ENCODE measurements around the gene ZNF280B.

ZNF280B gene

GRCh38 chr22:22508274-22509176 is at the start of gene ZNF280B:
Gene ZNF280B (minus strand): TSS chr22:22508742. CDS start chr22:22489398, 19,344 bp downstream.
- DNase-seq, result peak; percentile 58 to 73

DNA sequence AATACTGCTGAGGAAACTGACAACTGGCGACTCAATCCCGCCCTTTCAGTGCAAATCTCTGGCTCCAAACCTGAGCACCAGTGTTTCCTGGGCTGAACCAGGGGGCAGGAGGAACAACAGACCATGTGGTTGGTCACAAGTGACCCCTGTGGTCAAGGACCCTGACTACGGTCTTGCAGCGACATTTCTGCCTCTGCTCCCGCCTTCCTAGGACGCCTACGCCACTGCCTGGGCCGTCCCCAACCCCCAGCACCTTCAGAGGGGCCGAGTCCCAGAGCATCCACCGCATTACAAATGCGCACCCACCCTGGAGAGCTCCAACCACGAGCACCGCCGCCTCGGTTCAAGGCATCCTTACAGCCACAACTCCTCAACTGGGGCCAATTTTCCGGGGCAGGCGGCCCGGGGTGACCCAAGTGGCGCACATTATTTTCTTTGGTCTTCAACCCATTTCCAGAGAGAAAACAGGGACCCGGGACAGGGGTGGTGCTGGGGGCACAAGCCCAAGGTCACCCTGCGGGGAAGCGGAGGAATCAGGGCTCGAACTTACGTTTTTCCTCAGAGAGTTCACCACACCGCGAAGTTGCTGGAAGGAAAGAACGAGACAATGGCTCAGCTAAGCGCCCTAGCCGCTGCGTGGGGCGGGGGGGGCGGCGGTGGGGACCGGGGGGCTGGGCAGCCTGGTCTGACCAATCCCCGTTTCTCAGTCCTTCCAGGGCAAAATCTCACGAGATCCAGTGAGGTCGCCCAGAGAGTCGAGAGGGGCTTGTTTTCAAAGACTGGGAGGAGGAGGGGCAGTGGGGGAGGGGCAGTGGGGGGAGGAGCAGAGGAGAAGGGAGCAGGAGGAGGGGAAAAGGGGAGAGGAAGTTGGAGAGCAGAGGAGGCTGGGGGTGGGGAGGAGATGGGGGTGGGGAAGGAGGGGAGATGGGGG is 48.7 kb upstream of the ZNF280B start:
- DNase-seq, result no peak

DNA sequence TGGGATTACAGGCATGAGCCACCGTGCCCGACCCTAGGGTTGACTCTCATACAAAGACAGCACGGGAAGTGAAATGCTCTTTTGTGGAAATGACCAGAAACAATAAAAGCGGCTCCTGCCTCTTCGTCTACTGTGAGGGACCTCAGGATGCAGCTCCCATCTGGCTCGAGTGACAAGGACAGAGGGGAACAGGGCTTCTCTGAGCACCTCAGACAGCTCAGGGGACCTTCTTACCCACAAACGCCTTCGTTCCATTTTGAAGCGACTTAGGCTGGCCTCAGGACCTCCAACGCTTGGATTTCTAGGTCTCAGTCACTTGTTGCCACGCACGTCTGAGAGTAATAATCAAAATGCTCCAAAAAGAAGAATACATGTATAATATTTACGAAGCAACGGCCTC is 48.0 kb upstream of the ZNF280B start:
- DNase-seq, result no peak

GRCh38 chr22:22555596-22555995 is 47.1 kb upstream of the ZNF280B start:
- no peak for DNase-seq

DNA sequence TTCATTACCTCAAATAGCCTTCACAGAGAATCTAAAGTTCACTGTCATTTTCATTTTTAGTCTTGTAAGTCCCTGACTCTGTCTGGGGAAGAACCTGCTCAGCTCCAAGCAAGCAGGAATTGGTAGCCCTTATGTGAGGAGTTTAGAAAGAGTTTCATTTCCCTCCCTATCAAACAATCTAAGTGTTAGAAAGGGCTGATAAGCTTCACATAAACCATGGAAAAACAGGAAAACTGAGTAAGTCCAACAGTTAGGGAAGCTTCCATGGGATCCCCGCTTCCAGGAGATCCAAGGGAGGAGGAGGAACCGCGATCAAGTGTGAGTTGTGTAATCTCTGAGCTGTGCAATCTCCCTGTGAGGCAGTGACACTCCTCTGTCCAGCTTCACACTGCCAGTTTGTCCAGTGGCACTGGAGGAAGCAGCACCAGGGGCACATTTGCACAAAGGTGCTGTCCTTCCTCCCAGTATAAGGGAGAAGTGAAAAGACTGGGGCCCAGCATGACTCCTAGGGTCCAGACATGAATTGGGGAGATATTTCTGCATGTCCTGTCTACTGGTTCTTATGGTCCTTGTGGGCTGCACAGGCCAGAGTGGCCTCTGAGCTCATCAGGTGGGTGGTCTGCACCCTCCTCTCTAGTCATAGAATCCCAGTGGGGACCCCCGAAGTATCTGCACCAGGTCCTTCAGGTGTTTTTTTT is 46.2 kb upstream of the ZNF280B start:
- DNase-seq, result no peak

DNA sequence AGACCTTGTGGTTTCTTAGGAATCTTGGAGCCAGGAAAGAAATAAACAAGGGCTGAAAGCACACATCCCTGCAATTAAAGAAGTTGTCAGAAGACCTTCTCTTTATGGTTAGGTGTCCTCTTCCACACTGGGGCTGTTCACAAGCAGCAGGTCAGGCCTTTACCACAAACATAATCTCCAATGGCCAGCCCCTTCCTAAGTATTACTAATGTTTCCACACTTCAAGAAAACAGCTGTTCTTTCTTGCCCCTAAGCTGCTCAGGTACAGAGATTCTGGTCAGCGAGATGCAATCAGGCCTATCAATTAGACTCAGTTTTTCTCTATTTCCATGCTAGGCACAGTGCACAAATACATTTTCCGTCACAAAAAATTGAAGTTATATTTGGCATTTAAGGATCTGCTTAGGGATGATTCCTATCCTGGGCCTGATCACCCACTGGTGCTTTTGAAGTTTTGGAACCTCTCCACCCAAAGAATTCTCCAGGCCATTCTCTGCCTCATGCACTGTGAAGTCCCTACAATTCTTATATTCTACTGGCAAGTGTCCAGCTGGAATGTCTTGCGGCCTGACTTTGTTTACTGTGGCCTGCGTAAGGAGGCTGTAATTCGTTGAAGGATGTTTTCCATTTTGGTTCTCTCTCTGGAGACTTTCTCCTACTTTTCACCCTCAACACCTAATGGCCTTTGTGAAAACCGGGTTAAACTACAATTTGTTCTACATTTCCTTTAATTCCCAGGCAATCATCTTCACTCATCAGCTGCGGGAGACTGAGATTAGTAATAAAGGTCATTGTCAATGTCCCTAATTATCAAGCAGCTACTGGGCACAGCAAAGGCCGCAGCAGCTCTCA is 45.4 kb upstream of the ZNF280B start:
- no peak for DNase-seq

GRCh38 chr22:22553141-22553540 is 44.6 kb upstream of the ZNF280B start:
- DNase-seq, result no peak

DNA sequence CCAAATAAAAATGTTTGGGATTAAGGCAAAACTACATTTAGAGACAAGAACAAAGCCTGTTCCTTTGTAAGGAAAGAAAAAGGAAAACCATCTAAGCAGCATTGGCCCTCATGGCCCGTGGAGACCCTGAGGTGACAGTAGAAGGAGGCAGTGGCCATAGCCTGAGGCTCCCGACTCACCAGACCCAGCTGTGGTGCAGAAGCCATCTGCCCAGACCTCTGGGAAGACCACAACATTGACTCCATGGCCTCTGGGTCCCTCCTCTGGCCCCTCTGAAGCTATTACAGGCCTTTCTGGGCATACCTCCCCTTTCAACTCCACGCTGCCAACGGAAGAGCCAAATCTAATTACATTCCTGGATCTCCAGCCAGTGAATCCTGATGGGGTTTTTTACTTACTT is 44.1 kb upstream of the ZNF280B start:
- peak; percentile 1 to 8 for DNase-seq

GRCh38 chr22:22550789-22551434 is 42.4 kb upstream of the ZNF280B start:
- no peak for DNase-seq

DNA sequence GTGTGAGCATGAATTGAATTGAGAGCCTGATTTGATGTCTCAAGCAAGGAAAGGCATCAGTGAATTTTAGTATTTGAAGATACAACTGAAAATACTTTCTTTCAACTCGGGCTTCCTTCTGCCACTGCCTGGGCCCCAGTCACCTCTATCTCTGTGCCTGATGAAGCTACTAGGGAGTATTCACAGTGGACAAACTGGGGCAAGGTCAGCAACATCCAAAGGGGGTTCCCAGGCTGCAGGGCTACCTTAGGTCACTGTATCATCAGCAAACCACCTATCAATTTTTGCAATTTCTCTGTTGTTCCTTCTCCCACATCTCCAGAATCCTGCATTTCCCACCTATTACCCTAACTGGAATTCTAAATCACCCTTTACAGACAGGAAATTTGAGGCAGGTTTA is 40.4 kb upstream of the ZNF280B start:
- no peak for DNase-seq

GRCh38 chr22:22548317-22548716 is 39.8 kb upstream of the ZNF280B start:
- no peak for DNase-seq

DNA sequence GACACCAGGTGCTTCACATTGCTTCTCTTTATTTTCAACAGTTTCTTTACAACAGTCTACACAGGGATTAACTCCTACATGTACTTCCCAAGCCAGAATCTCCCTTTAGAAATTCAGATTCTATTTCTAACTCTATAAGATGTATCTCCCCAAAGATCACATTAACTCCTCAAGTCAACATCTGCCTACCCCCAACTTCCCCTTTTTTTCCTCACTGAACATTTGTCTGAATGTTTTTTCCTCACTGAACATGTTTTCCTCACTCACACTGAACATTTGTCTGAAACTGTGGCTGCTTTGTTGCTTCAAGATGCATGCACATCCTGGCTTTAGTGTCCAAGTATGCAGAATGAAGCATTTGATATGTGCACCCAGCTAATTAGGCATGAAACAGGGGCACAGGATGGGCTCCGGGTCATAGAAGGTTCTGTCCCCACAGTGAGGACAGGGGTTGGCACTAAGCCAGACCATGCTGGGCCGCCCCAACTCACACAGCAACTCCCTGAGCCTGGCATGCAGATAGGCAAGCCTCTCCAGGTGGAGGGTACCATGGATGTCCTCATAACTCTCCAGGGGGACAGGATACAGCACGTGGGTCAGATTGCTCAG is 39.3 kb upstream of the ZNF280B start:
- peak; percentile 6 to 21 for DNase-seq

DNA sequence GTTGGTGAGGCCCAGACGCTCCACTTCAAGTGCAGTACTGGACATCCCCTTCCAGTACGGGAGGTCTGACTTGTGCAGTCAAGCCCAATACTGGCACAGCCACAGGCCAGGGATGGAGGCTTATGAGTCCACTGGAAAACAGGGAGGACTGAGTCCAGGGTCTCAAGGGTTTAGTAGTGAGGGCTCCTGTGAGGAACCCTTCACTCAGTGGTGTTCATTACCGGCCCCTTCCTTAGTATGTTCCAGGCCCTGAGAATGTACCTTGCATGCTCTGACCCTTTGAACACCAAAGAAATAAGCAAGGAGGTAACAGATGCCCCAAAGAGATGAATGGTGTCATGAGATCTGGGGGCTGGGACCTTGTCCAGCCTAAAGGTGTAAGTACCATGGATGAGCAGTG is 38.7 kb upstream of the ZNF280B start:
- DNase-seq, result no peak

DNA sequence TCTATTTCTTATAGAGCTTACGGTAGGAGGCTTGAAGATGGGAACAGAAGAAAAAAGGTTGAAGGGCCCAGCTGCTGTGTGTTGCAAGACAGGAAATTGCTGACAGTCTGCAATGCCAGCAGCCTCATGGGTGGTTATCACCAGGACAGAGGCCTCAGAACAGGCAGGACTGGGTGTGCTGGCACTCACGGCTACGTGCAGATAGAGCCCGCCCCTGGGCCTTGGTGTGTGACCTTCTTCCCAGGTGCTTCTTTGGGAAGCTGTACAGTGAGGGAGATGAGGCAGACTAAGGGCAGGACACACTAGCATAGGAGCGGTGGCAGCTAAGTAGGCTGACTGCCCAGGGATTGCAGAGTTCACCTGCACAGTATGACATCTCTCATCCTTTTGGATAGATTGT is 37.9 kb upstream of the ZNF280B start:
- DNase-seq, result peak; percentile 84 to 86

DNA sequence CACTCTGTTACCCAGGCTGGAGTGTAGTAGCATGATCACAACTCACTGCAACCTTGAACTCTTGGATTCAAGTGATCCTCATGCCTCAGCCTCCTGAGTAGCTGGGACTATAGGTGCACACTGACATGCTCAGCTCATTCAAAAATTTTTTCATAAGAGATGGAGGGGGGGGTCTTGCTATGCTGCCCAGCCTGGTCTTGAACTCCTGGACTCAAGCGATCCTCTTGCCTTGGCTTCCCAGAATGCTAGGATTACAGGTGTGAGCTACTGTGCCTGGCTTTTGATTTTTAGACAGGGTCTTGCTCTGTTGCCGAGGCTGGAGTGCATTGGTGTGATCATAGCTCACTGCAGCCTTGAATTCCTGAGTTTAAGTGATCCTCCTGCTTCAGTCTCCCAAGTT is 36.5 kb upstream of the ZNF280B start:
- no peak for DNase-seq

- DNase-seq, result no peak
Measured at GRCh38 chr22:22538226-22538989, 29.9 kb upstream of the ZNF280B start.

DNA sequence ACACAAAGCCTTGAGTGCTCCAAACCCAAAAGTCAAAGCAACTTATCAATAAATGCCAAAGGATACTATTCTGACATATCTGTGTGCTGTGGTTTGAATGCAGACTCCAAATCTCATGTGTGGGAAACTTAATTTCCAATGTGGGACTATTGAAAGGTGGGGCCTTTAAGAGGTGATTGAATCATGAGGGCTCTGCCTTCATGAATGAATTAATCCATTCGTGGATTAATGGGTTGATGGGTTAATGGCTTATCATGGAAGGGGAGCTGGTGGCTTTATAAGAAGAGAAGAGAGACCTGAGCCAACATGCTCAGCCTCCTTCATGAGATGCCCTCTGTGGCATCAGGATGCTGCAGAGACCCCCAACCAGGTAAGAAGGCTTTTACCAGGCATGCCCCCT is 28.4 kb upstream of the ZNF280B start:
- no peak for DNase-seq

GRCh38 chr22:22536515-22536914 is 28.0 kb upstream of the ZNF280B start:
- no peak for DNase-seq

- DNase-seq, result no peak
Measured at GRCh38 chr22:22535662-22536061, 27.1 kb upstream of the ZNF280B start.

All from AML-193 (cell line).